ENCODE measurements around the gene KLHL12.

The KLHL12 gene

DNA sequence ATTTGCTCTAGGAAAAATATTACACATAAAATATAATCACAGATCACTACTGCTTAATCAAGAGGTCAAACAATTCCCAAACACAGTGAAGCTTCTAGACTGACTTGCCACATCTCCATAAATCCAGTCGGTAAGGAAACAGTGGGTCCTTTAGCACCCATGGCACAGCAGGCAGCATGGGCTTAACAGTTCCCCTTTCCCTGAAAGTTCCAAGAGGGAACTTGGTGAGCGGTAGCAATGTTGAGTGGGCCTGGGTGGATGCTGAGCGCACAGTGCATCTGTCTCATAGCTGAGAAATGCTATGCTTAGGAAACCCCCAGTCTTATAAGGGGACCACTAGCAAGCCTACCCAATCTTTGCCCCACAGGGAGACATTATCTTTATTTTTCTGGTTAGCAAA lies 47.8 kb upstream of the KLHL12 start (continued):
- TF ChIP-seq, protein P1, sequence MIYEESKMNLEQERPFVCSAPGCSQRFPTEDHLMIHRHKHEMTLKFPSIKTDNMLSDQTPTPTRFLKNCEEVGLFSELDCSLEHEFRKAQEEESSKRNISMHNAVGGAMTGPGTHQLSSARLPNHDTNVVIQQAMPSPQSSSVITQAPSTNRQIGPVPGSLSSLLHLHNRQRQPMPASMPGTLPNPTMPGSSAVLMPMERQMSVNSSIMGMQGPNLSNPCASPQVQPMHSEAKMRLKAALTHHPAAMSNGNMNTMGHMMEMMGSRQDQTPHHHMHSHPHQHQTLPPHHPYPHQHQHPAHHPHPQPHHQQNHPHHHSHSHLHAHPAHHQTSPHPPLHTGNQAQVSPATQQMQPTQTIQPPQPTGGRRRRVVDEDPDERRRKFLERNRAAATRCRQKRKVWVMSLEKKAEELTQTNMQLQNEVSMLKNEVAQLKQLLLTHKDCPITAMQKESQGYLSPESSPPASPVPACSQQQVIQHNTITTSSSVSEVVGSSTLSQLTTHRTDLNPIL (CRISPR knock-in tag; IDR thresholded peaks at IDR 0.05; ENCODE audit: low read depth): no peak

DNA sequence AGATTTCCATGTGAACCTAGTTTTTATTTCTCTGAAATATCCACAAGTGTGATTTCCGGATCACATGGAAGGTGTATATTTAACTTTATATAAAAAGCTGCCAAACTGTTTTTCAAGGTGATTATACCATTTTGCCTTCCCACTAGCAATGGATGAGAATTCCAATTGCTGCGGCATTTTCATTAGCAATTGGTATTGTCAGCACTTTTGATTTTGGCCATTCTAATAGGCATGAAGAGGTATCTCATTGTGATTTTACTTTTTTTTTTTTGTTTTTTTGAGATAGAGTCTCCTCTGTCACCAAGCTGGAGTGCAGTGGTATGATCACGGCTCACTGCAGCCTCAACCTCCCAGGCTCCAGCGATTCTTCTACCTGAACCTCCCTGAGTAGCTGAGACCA lies 45.0 kb upstream of the KLHL12 start:
- TF ChIP-seq TCF4 (CRISPR knock-in tag; IDR thresholded peaks at IDR 0.05; ENCODE audit: borderline replicate concordance) (no peak), ZNF8 (CRISPR knock-in tag; IDR thresholded peaks at IDR 0.05) (no peak), ISL1 (CRISPR knock-in tag; IDR thresholded peaks at IDR 0.05) (no peak), OSR1 (CRISPR knock-in tag; IDR thresholded peaks at IDR 0.05) (no peak), ZNF565 (CRISPR knock-in tag; conservative IDR thresholded peaks at IDR 0.05; ENCODE audit: low read depth) (no peak), ZFP3 (CRISPR knock-in tag; IDR thresholded peaks at IDR 0.05) (no peak), PPARA (CRISPR knock-in tag; IDR thresholded peaks at IDR 0.05; ENCODE audit: borderline replicate concordance) (no peak), ZFP30 (CRISPR knock-in tag; IDR thresholded peaks at IDR 0.05) (no peak)
- TF ChIP-seq, protein P2, sequence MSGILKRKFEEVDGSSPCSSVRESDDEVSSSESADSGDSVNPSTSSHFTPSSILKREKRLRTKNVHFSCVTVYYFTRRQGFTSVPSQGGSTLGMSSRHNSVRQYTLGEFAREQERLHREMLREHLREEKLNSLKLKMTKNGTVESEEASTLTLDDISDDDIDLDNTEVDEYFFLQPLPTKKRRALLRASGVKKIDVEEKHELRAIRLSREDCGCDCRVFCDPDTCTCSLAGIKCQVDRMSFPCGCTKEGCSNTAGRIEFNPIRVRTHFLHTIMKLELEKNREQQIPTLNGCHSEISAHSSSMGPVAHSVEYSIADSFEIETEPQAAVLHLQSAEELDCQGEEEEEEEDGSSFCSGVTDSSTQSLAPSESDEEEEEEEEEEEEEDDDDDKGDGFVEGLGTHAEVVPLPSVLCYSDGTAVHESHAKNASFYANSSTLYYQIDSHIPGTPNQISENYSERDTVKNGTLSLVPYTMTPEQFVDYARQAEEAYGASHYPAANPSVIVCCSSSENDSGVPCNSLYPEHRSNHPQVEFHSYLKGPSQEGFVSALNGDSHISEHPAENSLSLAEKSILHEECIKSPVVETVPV (CRISPR knock-in tag; IDR thresholded peaks at IDR 0.05): no peak
- ATAC-seq: no peak

DNA sequence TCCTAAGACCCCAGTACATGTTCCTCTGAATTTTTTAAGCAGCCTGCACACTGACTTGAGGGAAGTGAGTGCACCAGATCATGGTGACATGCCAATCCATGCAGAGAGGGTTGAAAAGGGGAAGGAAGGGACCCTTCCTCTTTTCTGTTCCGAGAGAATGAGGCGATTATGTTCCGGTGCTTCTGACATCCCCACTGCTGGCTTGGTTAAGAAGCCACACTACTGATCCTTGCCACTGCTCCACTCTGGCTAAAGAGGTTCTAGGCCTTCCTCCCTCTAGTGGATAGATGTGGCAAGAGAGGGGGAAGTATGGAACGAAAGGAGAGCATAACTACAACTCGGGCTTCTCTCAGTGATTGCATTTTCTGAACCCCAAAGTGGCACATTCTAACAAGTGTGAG lies 41.9 kb upstream of the KLHL12 start:
- TF ChIP-seq ZFP3 (CRISPR knock-in tag; IDR thresholded peaks at IDR 0.05): no peak
- no peak for TF ChIP-seq ISL1 (CRISPR knock-in tag; IDR thresholded peaks at IDR 0.05)
- no peak for TF ChIP-seq TOX (CRISPR knock-in tag; IDR thresholded peaks at IDR 0.05; ENCODE audit: borderline replicate concordance)
- no peak for TF ChIP-seq ESRRG (CRISPR knock-in tag; IDR thresholded peaks at IDR 0.05)
- TF ChIP-seq CSDC2 (CRISPR knock-in tag; IDR thresholded peaks at IDR 0.05): no peak
- TF ChIP-seq, protein P3, sequence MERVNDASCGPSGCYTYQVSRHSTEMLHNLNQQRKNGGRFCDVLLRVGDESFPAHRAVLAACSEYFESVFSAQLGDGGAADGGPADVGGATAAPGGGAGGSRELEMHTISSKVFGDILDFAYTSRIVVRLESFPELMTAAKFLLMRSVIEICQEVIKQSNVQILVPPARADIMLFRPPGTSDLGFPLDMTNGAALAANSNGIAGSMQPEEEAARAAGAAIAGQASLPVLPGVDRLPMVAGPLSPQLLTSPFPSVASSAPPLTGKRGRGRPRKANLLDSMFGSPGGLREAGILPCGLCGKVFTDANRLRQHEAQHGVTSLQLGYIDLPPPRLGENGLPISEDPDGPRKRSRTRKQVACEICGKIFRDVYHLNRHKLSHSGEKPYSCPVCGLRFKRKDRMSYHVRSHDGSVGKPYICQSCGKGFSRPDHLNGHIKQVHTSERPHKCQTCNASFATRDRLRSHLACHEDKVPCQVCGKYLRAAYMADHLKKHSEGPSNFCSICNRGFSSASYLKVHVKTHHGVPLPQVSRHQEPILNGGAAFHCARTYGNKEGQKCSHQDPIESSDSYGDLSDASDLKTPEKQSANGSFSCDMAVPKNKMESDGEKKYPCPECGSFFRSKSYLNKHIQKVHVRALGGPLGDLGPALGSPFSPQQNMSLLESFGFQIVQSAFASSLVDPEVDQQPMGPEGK (CRISPR knock-in tag; IDR thresholded peaks at IDR 0.05; ENCODE audit: borderline replicate concordance): no peak
- no peak for TF ChIP-seq PPARA (CRISPR knock-in tag; IDR thresholded peaks at IDR 0.05; ENCODE audit: borderline replicate concordance)
- no peak for TF ChIP-seq BACH2 (CRISPR knock-in tag; IDR thresholded peaks at IDR 0.05; ENCODE audit: borderline replicate concordance)
- TF ChIP-seq, protein P4, sequence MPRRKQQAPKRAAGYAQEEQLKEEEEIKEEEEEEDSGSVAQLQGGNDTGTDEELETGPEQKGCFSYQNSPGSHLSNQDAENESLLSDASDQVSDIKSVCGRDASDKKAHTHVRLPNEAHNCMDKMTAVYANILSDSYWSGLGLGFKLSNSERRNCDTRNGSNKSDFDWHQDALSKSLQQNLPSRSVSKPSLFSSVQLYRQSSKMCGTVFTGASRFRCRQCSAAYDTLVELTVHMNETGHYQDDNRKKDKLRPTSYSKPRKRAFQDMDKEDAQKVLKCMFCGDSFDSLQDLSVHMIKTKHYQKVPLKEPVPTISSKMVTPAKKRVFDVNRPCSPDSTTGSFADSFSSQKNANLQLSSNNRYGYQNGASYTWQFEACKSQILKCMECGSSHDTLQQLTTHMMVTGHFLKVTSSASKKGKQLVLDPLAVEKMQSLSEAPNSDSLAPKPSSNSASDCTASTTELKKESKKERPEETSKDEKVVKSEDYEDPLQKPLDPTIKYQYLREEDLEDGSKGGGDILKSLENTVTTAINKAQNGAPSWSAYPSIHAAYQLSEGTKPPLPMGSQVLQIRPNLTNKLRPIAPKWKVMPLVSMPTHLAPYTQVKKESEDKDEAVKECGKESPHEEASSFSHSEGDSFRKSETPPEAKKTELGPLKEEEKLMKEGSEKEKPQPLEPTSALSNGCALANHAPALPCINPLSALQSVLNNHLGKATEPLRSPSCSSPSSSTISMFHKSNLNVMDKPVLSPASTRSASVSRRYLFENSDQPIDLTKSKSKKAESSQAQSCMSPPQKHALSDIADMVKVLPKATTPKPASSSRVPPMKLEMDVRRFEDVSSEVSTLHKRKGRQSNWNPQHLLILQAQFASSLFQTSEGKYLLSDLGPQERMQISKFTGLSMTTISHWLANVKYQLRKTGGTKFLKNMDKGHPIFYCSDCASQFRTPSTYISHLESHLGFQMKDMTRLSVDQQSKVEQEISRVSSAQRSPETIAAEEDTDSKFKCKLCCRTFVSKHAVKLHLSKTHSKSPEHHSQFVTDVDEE (CRISPR knock-in tag; IDR thresholded peaks at IDR 0.05): no peak
- no peak for TF ChIP-seq ARNTL (CRISPR knock-in tag; IDR thresholded peaks at IDR 0.05; ENCODE audit: borderline replicate concordance, low read depth)
- TF ChIP-seq, protein P2 (CRISPR knock-in tag; IDR thresholded peaks at IDR 0.05): no peak
- no peak for TF ChIP-seq TCF4 (CRISPR knock-in tag; IDR thresholded peaks at IDR 0.05; ENCODE audit: borderline replicate concordance)
- TF ChIP-seq, protein P1 (CRISPR knock-in tag; IDR thresholded peaks at IDR 0.05; ENCODE audit: low read depth): no peak
- TF ChIP-seq ZNF8 (CRISPR knock-in tag; IDR thresholded peaks at IDR 0.05): no peak
- no peak for TF ChIP-seq ZFP30 (CRISPR knock-in tag; IDR thresholded peaks at IDR 0.05)
- no peak for TF ChIP-seq SNAI2 (CRISPR knock-in tag; IDR thresholded peaks at IDR 0.05)
- peak; percentile 85 for ATAC-seq

Measured in SK-N-SH treated with all-trans-retinoic acid at 6 μM for 48 hours (cell line).